ENCODE results near the gene PEMT. TPM values are rescaled to one million over a fixed set of nuclear protein-coding genes. Genes with fewer than 3 reads are reported as not detected.

PEMT gene
- total and polyA plus RNA-seq, 2 of the 4 experiments (the other 2 are of a cell fraction), result 23.3 to 49.5 TPM

DNA sequence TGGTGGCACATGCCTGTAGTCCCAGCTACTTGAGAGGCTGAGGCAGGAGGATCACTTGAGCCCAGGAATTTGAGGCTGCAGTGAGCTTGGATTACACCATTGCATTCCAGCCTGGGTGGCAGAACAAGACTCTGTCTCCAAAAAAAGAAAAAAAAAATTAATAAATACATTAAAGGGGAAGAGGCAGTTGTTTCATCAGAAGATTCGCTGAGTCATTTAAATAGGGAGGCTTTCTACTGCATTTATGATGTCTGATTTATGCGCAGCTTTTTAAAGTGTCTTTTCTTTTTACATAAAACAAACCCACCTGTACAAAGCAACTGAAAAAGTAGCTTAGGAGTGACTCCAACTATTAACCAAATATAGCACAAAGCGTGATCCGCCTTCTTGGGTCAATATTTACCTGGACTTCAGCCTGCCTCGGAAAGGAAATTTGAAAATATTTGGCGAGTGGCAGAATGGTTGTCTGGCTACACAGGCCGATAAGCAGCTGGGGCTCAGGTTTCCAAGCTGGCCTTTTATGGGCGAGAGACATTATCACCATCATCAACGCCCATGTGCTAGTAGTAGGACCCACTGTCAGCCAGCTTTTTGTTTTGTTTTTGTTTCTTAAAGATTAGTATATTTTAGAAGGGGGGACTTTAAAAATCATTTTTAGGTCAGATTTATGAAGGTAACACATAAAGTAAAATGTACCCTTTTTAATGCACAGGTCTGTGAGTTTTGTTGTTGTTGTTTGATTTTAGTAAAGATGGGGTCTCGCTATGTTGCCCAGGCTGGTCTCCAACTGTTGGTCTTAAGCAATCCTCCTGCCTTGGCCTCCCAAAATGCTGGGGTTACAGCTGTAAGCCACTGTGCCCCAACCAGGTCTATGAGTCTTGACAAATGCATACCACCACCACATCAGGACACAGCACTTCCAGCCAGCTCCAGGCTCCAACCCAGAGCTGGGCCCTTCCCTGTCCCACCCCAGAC, 52.8 kb downstream of the PEMT start:
- POLR2A ChIA-PET (ENCODE audit: unreplicated experiment), result no interaction called here
- intact Hi-C loops (cut with micrococcal nuclease), result no loop called here

More for the DNA sequence above, 52.8 kb downstream of the PEMT start:
- no TSS peak for BruUV-seq (replicated peaks)
- no peak overlapping the region for H2BK15ac ChIP-seq (ENCODE audit: low read depth, low read length)
- dilution Hi-C loops (cut with HindIII; ENCODE audit: low sequenced_read_pairs, unreplicated experiment), result no loop called here
- DNase-seq (peak; percentile 6), ATAC-seq (ENCODE audit: low read depth) (no peak)
- no peaks in the 10 kb centered on the region for H3K9me3 ChIP-seq (ENCODE audit: control insufficient read depth, insufficient read depth, low read length)
- H2BK20ac ChIP-seq (ENCODE audit: low read depth, low read length), result no peak overlapping the region
- no peak overlapping the region for H4K8ac ChIP-seq (ENCODE audit: low read depth in 2 of 2, low read length in 2 of 2)
- H2AFZ ChIP-seq (replicated peaks; ENCODE audit: low read length, poor library complexity), result peak overlapping the region; percentile 21
- H3K4me3 ChIP-seq (ENCODE audit: insufficient read depth, low read depth, low read length), result no peak overlapping the region
- H3K4me1 ChIP-seq (ENCODE audit: control insufficient read depth, insufficient read depth, low read length), result peaks cover 8% of the 10 kb centered on the region; the same call in 1 of the 2 replicates
- no peak overlapping the region for H2BK5ac ChIP-seq (ENCODE audit: low read depth, low read length, poor library complexity, severe bottlenecking)
- H3K9ac ChIP-seq (ENCODE audit: low read depth, low read length), result no peak overlapping the region
- H2AK5ac ChIP-seq (ENCODE audit: low read depth, low read length), result no peak overlapping the region
- 80% methylated on average over 1 of the region's 10 CpGs; no CpG with 5 or more reads in 1 of the 2 experiments for WGBS, 2 experiments (ENCODE audit: extremely low coverage in 2 of 2, insufficient read length in 1 of 2)
- H3K14ac ChIP-seq (replicated peaks; ENCODE audit: low read depth, low read length), result no peak overlapping the region
- H3K56ac ChIP-seq (ENCODE audit: extremely low read depth, insufficient read depth, low read length), result no peak overlapping the region
- no peak overlapping the region for H4K91ac ChIP-seq (ENCODE audit: insufficient read depth, low read depth, low read length)
- no peak overlapping the region for H4K5ac ChIP-seq (ENCODE audit: low read depth, low read length)
- H3K23ac ChIP-seq (ENCODE audit: low read depth, low read length), result no peak overlapping the region
- H3K27ac ChIP-seq (ENCODE audit: insufficient read depth, low read length), result no peak overlapping the region
- H3K4ac ChIP-seq (ENCODE audit: low read depth, low read length), result no peak overlapping the region
- no peak overlapping the region for H2BK120ac ChIP-seq (ENCODE audit: low read depth, low read length)
- TF ChIP-seq POLR2A (IDR thresholded peaks at IDR 0.05; ENCODE audit: low read depth, low read length), result no peak
- TF ChIP-seq, protein P1, sequence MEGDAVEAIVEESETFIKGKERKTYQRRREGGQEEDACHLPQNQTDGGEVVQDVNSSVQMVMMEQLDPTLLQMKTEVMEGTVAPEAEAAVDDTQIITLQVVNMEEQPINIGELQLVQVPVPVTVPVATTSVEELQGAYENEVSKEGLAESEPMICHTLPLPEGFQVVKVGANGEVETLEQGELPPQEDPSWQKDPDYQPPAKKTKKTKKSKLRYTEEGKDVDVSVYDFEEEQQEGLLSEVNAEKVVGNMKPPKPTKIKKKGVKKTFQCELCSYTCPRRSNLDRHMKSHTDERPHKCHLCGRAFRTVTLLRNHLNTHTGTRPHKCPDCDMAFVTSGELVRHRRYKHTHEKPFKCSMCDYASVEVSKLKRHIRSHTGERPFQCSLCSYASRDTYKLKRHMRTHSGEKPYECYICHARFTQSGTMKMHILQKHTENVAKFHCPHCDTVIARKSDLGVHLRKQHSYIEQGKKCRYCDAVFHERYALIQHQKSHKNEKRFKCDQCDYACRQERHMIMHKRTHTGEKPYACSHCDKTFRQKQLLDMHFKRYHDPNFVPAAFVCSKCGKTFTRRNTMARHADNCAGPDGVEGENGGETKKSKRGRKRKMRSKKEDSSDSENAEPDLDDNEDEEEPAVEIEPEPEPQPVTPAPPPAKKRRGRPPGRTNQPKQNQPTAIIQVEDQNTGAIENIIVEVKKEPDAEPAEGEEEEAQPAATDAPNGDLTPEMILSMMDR (conservative IDR thresholded peaks at IDR 0.05; ENCODE audit: low read depth, low read length), result no peak
- TF ChIP-seq MAFK (IDR thresholded peaks at IDR 0.05; ENCODE audit: low read depth, low read length), result peak; percentile 81
- peak; percentile 93 for TF ChIP-seq NFE2L2 (IDR thresholded peaks at IDR 0.05; ENCODE audit: low read depth, low read length)
- H3K4me2 ChIP-seq (ENCODE audit: low read depth, low read length), result no peak overlapping the region
- H2AK9ac ChIP-seq (replicated peaks; ENCODE audit: low read depth, low read length, poor library complexity), result no peak overlapping the region
- in situ Hi-C loops (cut with MboI; ENCODE audit: low sequenced_read_pairs), result no loop called here
- no peaks in the 10 kb centered on the region for H3K79me1 ChIP-seq (ENCODE audit: low read depth in 1 of 2, low read length in 2 of 2)
- H3K36me3 ChIP-seq (ENCODE audit: control insufficient read depth, insufficient read depth, low read length), result no peaks in the 10 kb centered on the region
- no peaks in the 10 kb centered on the region for H3K27me3 ChIP-seq (ENCODE audit: control insufficient read depth, insufficient read depth, low read length)
- no peaks in the 10 kb centered on the region for H4K20me1 ChIP-seq (ENCODE audit: insufficient read depth, low read length)
- no peak overlapping the region for H3K18ac ChIP-seq (ENCODE audit: low read depth, low read length)
- H3K9me1 ChIP-seq (ENCODE audit: insufficient read depth, low read length), result 0 out of 2 replicates have a peak, but pooled peaks cover 4% of the 10 kb centered on the region
- CTCF ChIA-PET, result no interaction called here

All from IMR-90 (cell line).